Right ventricle myocardium inferior (tissue), 1 donor: Measurements from ENCODE around the gene TMEM232. TPM values are rescaled to one million over a fixed set of nuclear protein-coding genes. Genes with fewer than 3 reads are reported as not detected.
"Not testable (repeated sequence)": the region's sequence is repeated elsewhere in the genome, so short reads cannot be mapped to it uniquely, and the experiment has no call there.

Experiments used
- ATAC-seq: fragments of 200-7000 bp; cut with Tn5 transposase; one replicate; pipeline ENCODE4 v1.9.1; 2020; ENCODE audit warnings: mild to moderate bottlenecking, moderate library complexity
- DNase-seq: peaks from one replicate; pipeline ENCODE4 v3.0.0; 2021; ENCODE audit errors: missing footprints
- intact Hi-C: fragments of 100-400 bp; cut with DNase I; formaldehyde crosslinking; loops from one replicate; pipeline ENCODE4 v1.11.0; 2022
- total RNA-seq: library from RNA; stranded (reverse); fragmentation: NEBNext Ultra II Directional; extraction: Animal tissue kit (Norgen Biotek cat#: 25700); gene quantifications from one replicate; pipeline ENCODE4 v1.2.1, GENCODE V29; 2021
- donor health status: DM: no; HTN: yes; CAD: no; lungs with severe emphysema.

The TMEM232 gene
- total RNA-seq, 1 donor from 2014 or later, result 1.4 TPM

GRCh38 chr5:110547495-110547894 lies 179.0 kb downstream of the TMEM232 start:
- DNase-seq (no peak), ATAC-seq (no peak)
- intact Hi-C loops, result no loop called here

GRCh38 chr5:110545716-110546115 lies 180.8 kb downstream of the TMEM232 start:
- ATAC-seq (no peak), DNase-seq (no peak)
- intact Hi-C loops, result no loop called here

DNA sequence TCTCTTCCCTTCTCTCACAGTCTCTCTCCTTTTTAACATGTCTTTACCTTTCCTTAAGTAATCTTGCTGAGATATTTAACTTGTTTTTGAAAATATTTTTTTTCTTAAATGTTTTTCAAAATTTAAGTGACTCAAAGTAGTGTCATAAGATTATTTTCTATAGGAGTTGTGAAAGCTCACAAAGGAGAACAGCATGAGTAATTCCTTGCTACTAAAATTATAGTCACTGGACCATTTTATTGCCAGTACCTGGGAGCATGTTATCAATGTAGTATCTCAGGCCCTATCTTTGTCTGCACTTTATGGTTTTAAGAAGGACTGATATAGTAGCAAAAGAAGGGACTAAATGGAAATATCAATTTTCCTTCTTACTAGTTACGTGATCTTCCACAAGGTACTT lies 181.9 kb downstream of the TMEM232 start:
- DNase-seq, result no peak
- ATAC-seq, result no peak
- intact Hi-C loops, result no loop called here

DNA sequence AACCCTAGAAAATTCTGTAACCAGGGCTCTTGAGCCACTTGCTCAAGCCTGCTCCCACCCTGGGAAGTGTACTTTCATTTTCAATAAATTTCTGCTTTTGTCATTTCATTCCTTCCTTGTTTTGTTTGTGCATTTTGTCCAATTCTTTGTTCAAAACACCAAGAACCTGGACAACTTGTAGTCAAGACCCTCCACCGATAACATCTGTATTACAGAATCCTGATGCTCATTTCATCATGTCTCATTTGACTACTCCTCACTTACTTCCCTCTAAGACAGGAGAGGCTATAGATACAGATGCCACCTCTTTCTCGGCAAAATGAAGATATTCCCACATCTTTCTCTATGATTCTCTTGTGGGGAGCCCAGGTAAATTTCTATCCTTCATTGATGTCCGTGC lies 183.5 kb downstream of the TMEM232 start:
- ATAC-seq, result no peak
- DNase-seq, result no peak
- intact Hi-C loops, result no loop called here

DNA sequence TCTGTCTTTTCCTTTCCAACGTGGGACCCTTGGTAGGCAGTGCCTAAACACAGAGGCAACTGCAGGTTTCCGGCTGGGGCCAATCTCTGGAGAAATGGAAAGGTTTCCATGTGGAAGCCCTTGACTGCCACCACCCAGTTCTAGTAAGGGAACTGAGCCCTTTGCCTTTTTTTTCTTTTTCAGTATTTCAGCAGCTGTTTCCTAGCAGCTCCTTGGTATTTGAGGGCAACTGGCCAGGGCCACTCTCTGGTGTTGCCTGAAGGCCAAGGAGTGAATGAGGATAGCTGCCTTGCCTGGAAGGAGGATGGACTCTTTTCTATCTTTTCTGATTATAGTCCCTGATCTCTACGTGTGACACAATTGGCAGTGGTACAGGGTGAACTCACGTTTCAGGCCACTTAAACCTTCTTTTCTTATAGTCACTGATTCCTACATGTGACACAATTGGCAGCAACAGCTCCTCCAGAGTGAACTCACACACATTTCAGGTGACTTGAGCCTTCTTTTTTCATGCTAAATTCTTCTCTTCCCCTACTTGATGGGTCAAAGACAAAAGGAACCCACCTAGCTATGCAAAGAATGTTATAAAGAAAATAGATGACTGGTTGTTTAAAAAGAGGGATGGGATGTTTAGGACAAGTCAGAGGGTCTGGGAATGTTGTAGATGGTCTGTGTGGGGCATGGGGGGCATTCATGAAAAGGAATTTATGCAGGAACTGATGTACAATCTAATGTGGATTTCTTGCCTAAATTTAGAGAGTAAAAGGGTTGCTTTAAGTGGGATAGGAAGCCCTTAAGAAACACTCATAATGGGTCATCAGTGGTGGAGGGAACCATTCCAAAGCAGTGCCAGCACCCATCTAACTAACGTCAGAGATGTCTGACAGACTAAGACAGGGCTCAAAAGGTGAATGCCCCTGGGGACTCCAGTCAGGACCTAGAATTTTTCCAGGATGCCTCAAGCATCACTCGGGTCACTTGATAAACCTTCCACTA lies 190.1 kb downstream of the TMEM232 start:
- intact Hi-C loops, result no loop called here
- DNase-seq, result no peak

GRCh38 chr5:110535146-110535545 lies 191.3 kb downstream of the TMEM232 start:
- ATAC-seq, DNase-seq, intact Hi-C loops: not testable (repeated sequence)

More for the DNA sequence above, 190.1 kb downstream of the TMEM232 start:
- ATAC-seq, result no peak

- DNase-seq (no peak), ATAC-seq (no peak)
- intact Hi-C loops, result no loop called here
Observed at GRCh38 chr5:110525762-110526161, 200.7 kb downstream of the TMEM232 start.

- ATAC-seq (no peak), DNase-seq (no peak)
- intact Hi-C loops, result no loop called here
Observed at GRCh38 chr5:110517396-110517795, 209.1 kb downstream of the TMEM232 start.

GRCh38 chr5:110514030-110514429 lies 212.4 kb downstream of the TMEM232 start:
- ATAC-seq (no peak), DNase-seq (no peak)
- intact Hi-C loops, result no loop called here

DNA sequence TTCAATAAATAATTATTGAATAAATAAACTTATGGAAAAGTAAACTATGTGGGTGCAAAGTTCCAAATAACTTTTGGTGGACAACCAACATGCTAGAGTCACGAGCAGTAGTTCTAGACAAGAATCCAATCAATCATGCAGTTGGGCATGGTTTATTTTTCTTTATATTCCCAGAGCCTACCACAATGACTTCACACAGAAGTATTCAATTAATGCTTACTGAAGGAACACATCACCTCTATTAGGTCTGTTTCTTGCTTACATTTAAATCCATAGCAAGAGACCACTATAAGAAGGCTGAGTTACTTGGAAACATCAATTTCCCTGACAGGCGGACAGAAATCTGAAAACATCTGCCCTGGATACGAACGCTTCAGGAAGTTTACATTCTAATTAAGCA lies 214.2 kb downstream of the TMEM232 start:
- intact Hi-C loops, result no loop called here
- no peak for ATAC-seq
- DNase-seq, result no peak

DNA sequence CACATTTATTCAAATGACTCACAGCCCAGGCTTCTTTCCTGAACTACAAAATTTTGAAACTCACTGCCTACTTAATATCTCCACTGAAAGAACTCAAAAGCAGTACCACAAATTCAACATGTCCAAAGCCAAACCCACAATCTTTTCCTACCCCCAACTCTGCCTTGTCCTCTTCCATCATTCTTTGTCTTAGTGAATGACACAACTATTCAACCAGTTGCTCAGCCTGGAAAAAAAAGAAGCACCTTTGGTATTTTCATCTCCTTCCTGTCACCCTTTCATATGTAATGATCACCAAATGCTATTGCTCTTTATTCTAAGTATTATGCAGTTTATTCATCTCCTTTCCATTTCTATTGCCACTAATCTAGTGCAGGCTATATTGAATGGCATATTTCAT lies 216.3 kb downstream of the TMEM232 start:
- intact Hi-C loops, result no loop called here
- DNase-seq, result no peak
- ATAC-seq, result no peak

DNA sequence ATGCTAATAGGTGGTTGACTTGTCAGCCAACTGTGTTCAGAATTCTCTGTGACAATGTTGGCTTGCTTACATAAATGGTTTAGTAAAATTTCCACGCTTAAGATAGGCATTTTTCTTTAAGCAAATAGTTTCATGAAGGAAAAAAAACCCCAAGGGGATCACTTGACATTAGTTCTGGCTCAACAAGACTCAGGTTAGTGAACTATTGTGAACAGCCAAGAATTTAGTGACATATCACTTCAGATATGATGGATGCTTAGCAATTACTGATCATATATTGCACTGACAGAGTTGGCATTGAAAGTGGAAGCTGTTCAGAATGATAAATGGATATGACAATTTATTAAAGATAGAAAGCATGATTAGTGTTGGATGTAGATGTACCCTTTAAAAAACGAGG lies 218.5 kb downstream of the TMEM232 start:
- DNase-seq, result no peak
- intact Hi-C loops, result no loop called here
- no peak for ATAC-seq

GRCh38 chr5:110506378-110506777 lies 220.1 kb downstream of the TMEM232 start:
- ATAC-seq, result no peak
- no peak for DNase-seq
- intact Hi-C loops, result no loop called here

GRCh38 chr5:110496276-110496675 lies 230.2 kb downstream of the TMEM232 start:
- DNase-seq (no peak), ATAC-seq (no peak)
- intact Hi-C loops, result no loop called here

GRCh38 chr5:110492446-110492845 lies 234.0 kb downstream of the TMEM232 start:
- no peak for DNase-seq
- intact Hi-C loops, result no loop called here
- no peak for ATAC-seq

- intact Hi-C loops, result no loop called here
- DNase-seq (no peak), ATAC-seq (no peak)
Observed at GRCh38 chr5:110478895-110479294, 247.6 kb downstream of the TMEM232 start.

- no peak for ATAC-seq
- intact Hi-C loops, result no loop called here
Observed at GRCh38 chr5:110477911-110478310, 248.6 kb downstream of the TMEM232 start.

GRCh38 chr5:110476164-110476563 lies 250.3 kb downstream of the TMEM232 start:
- no peak for DNase-seq
- no peak for ATAC-seq
- intact Hi-C loops, result no loop called here

More at GRCh38 chr5:110477911-110478310, 248.6 kb downstream of the TMEM232 start:
- DNase-seq, result no peak

DNA sequence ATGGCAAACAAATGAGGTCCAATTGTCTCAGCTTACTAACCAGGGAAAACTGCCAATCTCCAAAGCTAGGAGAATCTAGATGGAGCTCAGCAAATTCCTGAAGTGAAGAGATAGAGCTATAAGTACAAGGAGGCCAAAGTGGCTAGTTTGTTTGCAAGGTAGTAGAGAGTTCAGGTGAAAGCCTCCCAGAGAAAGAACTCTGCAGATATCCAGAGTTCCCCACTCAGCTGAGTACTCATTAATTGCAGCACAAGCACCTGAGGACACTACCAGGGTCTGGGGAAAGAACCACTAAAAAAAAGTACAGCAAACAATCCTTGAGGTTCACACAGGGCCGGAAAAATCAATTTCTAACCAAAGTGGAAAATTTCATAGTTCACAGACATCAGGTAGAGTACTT lies 250.9 kb downstream of the TMEM232 start:
- intact Hi-C loops, result no loop called here
- ATAC-seq (no peak), DNase-seq (no peak)

GRCh38 chr5:110469486-110469885 lies 257.0 kb downstream of the TMEM232 start:
- intact Hi-C loops, result no loop called here
- no peak for DNase-seq
- no peak for ATAC-seq

DNA sequence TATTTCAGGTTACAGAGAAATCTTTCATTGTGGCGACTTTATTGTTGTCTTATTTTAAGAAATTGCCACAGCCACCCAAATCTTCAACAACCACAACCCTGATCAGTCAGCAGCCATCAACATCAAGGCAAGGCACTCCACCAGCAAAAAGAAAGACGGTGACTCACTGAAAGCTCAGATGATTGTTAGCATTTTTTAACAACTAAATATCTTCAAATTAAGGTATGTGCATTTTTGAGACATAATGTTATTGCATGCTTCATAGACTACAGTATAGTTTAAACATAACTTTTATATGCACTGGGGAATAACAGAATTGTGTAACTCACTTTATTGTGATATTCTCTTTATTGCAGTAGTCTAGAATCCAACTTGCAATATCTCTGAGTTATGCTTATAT lies 263.4 kb downstream of the TMEM232 start:
- ATAC-seq (no peak), DNase-seq (no peak)
- intact Hi-C loops, result no loop called here
